Measurements from ENCODE around the gene COL4A2. TPM values are rescaled to one million over a fixed set of nuclear protein-coding genes. Genes with fewer than 3 reads are reported as not detected.
A peak's percentile ranks its signal among the peaks of the same experiment; 100 is the strongest.

The COL4A2 gene
- total RNA-seq, 8 experiments from 2014 or later: 3.5 to 379 (median 30.2) TPM

DNA sequence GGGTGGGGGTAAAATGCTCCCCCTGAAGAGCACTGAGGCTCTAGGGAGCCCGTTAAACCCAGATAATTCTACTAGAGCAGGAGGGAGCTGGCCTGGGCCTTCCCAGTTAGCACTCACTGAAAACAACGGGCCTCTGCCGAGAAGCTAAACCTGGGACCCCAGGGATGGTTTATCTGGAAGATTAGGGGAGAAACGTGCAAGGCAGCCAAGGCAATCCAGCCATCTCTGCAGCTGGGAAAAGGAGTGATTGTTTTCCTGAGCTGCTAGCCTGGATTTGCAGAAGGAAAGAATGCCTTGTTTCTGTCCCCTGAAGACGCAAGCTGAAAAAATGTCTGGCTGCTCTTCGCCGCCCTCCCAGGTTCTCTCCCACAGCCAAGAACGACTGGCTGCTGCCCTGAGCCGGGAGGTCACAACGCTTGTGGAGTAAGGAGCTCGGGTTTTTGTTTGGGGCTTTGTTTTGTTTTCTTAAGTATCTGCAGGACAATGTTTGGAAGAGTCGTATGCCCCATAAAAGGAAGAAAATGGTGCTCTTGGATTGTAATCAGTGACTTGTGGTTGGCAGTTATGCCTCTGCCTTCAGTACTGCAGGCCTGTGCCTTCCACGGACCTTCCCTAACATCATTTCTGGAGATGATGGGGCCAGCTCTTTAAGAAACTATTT is 31.5 kb downstream of the COL4A2 start:
- Histone ChIP-seq H3K4me1 (replicated peaks in 1 of 2) (peaks cover 0 to 8% of the 10 kb centered on the region in 2 donors), H3K27ac (peak overlapping the region in 1 of 2 donors; percentile 30), H3K4me3 (no peak overlapping the region)
- in situ Hi-C loops (cut with MboI; ENCODE audit: low pct_unique_long_range_greater_than_20kb in 2 of 9, low sequenced_read_pairs in 9 of 9, unreplicated experiment in 9 of 9): no loop called here
- peak in 2 of 8 experiments; percentile 32 to 42 for ATAC-seq (replicated peaks in 6 of 8)
- 2 to 57% (median 29%) methylated on average over 1 to 11 of the region's 13 CpGs; no CpG with 5 or more reads in 1 of the 10 experiments for WGBS, 10 experiments

GRCh38 chr13:110339263-110339662 is 32.2 kb downstream of the COL4A2 start:
- 75 to 100% (median 82%) methylated on average over 2 to 5 of the region's 6 CpGs; no CpG with 5 or more reads in 2 of the 10 experiments for WGBS, 10 experiments
- no peak overlapping the region for H3K27ac ChIP-seq
- no peak for ATAC-seq (replicated peaks in 6 of 8)
- H3K4me1 ChIP-seq (replicated peaks in 1 of 2): peaks cover 0 to 8% of the 10 kb centered on the region in 2 donors
- no peak overlapping the region for H3K4me3 ChIP-seq
- in situ Hi-C loops (cut with MboI; ENCODE audit: low pct_unique_long_range_greater_than_20kb in 2 of 9, low sequenced_read_pairs in 9 of 9, unreplicated experiment in 9 of 9): no loop called here

DNA sequence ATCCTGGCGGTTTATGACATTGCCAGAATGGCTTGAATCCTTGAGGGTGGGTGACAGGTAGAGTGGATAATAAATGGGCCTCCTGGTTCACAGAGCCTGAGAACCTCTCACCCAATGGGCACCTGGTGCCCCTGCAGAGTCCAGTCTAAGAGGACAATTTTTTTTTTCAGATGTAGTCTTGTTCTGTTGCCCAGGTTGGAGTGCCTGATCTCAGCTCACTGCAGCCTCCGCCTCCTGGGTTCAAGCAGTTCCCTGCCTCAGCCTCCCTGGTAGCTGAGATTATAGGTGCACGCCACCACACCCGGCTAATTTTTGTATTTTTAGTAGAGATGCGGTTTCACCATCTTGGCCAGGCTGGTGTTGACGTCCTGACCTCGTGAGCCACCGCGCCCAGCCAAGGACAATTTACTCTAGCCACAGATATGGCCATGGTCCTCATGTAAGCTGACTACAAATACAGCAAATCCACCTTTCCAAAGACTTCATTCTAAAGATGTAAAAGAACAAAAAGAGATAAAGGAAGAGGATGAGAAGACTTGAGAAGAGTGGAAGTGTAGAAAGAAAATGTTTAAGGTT is 33.0 kb downstream of the COL4A2 start:
- Histone ChIP-seq H3K4me3 (no peak overlapping the region), H3K4me1 (replicated peaks in 1 of 2) (peaks cover 0 to 8% of the 10 kb centered on the region in 2 donors), H3K27ac (no peak overlapping the region)
- 75 to 100% (median 97%) methylated on average over 1 to 6 of the region's 9 CpGs; no CpG with 5 or more reads in 3 of the 10 experiments for WGBS, 10 experiments
- ATAC-seq (replicated peaks in 6 of 8): no peak
- in situ Hi-C loops (cut with MboI; ENCODE audit: low pct_unique_long_range_greater_than_20kb in 2 of 9, low sequenced_read_pairs in 9 of 9, unreplicated experiment in 9 of 9): no loop called here

DNA sequence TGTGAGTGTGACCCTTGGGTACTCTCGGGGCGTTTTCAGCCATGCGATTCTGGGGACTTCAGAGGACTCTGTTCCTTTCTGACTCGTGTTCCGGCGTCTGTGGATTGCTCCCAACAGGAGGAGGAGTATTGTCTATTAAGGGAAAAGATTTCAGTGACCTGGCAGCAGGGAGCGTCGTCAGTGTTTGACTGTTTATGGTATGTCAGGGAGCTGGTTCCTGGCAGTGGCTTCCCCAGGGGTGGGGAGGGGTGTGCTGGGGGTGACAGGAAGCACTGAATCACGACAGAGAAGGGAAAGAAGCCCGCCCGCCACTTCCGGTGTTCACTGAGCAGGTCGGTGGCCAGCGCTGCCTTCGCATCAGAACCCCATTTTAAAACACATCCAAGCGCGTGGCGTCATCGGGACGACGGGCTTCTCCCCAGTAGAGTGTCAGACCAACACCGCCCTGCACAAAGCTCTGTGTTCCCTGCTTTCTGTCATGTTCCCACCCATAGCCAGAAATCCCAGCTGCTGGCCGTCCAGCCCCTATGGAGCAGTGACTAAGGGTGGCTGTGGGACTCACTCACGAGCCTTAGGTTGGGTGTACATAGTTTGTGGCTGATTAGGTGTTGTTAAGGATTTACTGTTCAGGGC is 33.8 kb downstream of the COL4A2 start:
- Histone ChIP-seq H3K4me1 (replicated peaks in 1 of 2) (peaks cover 0 to 8% of the 10 kb centered on the region in 2 donors), H3K27ac (no peak overlapping the region), H3K4me3 (no peak overlapping the region)
- 22 to 100% (median 77%) methylated on average over 1 to 7 of the region's 24 CpGs; no CpG with 5 or more reads in 2 of the 10 experiments for WGBS, 10 experiments
- ATAC-seq (replicated peaks in 6 of 8): peak in 7 of 8 experiments; percentile 62 to 91 (median 80)
- in situ Hi-C loops (cut with MboI; ENCODE audit: low pct_unique_long_range_greater_than_20kb in 2 of 9, low sequenced_read_pairs in 9 of 9, unreplicated experiment in 9 of 9): no loop called here

- in situ Hi-C loops (cut with MboI; ENCODE audit: low pct_unique_long_range_greater_than_20kb in 2 of 9, low sequenced_read_pairs in 9 of 9, unreplicated experiment in 9 of 9): no loop called here
- H3K4me3 ChIP-seq: no peak overlapping the region
- H3K4me1 ChIP-seq (replicated peaks in 1 of 2): peaks cover 0 to 8% of the 10 kb centered on the region in 2 donors
- no peak overlapping the region for H3K27ac ChIP-seq
- 73 to 94% (median 90%) methylated on average over 3 to 12 of the region's 14 CpGs; no CpG with 5 or more reads in 1 of the 10 experiments for WGBS, 10 experiments
- ATAC-seq (replicated peaks in 6 of 8): peak in 2 of 8 experiments; percentile 5 to 17
Measured at GRCh38 chr13:110341445-110342244, 34.6 kb downstream of the COL4A2 start.

DNA sequence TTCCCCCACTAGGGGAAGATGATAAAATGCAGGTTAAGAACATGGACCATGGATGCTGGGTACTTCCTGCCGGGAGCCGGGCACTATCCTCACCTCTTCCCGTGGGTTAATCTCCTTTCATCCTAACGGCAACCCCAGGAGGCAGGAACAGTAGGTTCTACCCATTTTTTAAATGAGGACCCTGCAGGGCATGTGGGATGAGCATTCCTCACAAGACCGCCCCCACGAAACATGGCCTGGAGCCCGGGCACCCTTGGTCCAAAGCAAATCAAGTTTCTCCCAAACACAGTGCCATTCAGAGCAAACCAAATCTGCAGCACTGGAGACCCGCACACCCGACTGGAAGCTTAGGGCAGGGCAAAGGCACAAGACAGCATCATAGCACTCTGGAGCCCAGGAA is 35.4 kb downstream of the COL4A2 start:
- in situ Hi-C loops (cut with MboI; ENCODE audit: low pct_unique_long_range_greater_than_20kb in 2 of 9, low sequenced_read_pairs in 9 of 9, unreplicated experiment in 9 of 9): no loop called here
- 79 to 100% (median 100%) methylated on average over 1 to 9 of the region's 9 CpGs; no CpG with 5 or more reads in 3 of the 10 experiments for WGBS, 10 experiments
- H3K4me3 ChIP-seq: no peak overlapping the region
- no peak overlapping the region for H3K27ac ChIP-seq
- H3K4me1 ChIP-seq (replicated peaks in 1 of 2): peaks cover 0 to 8% of the 10 kb centered on the region in 2 donors
- ATAC-seq (replicated peaks in 6 of 8): no peak

- H3K4me1 ChIP-seq (replicated peaks in 1 of 2): peaks cover 0 to 6% of the 10 kb centered on the region in 2 donors
- in situ Hi-C loops (cut with MboI; ENCODE audit: low pct_unique_long_range_greater_than_20kb in 2 of 9, low sequenced_read_pairs in 9 of 9, unreplicated experiment in 9 of 9): no loop called here
- H3K4me3 ChIP-seq: no peak overlapping the region
- ATAC-seq (replicated peaks in 6 of 8): no peak
- H3K27ac ChIP-seq: no peak overlapping the region
- WGBS, 10 experiments: 60 to 100% (median 93%) methylated on average over 1 to 14 of the region's 16 CpGs; no CpG with 5 or more reads in 3 of the 10 experiments
Measured at GRCh38 chr13:110343241-110343865, 36.3 kb downstream of the COL4A2 start.

DNA sequence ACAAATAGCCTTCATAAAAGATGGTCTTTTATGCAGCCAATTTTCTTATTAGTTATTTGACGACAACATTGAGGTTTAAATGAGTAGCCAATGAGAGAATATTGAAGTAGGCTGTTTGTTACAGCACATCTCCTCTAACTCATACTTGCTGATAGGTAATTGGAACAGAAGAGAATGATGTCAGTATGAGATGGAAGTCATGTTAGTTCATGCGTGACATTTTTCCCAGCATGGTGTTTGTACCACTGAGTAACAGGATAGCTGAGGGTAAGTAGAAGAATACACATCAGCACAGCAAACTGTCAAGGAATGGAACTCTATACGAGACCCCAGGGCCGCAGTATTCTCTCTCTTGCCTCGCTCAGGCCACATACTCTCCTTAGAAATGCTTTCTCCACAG is 37.2 kb downstream of the COL4A2 start:
- in situ Hi-C loops (cut with MboI; ENCODE audit: low pct_unique_long_range_greater_than_20kb in 2 of 9, low sequenced_read_pairs in 9 of 9, unreplicated experiment in 9 of 9): no loop called here
- Histone ChIP-seq H3K27ac (no peak overlapping the region), H3K4me1 (replicated peaks in 1 of 2) (no peaks in the 10 kb centered on the region), H3K4me3 (no peak overlapping the region)
- ATAC-seq (replicated peaks in 6 of 8): no peak
- 17 to 100% (median 95%) methylated on average over 1 to 5 of the region's 5 CpGs for WGBS, 10 experiments

- in situ Hi-C loops (cut with MboI; ENCODE audit: low pct_unique_long_range_greater_than_20kb in 2 of 9, low sequenced_read_pairs in 9 of 9, unreplicated experiment in 9 of 9): no loop called here
- H3K4me3 ChIP-seq: no peak overlapping the region
- H3K4me1 ChIP-seq (replicated peaks in 1 of 2): no peaks in the 10 kb centered on the region
- no peak for ATAC-seq (replicated peaks in 6 of 8)
- WGBS, 10 experiments: 87 to 100% (median 100%) methylated on average over 1 to 5 of the region's 7 CpGs; no CpG with 5 or more reads in 1 of the 10 experiments
- H3K27ac ChIP-seq: no peak overlapping the region
Measured at GRCh38 chr13:110345266-110345665, 38.2 kb downstream of the COL4A2 start.

DNA sequence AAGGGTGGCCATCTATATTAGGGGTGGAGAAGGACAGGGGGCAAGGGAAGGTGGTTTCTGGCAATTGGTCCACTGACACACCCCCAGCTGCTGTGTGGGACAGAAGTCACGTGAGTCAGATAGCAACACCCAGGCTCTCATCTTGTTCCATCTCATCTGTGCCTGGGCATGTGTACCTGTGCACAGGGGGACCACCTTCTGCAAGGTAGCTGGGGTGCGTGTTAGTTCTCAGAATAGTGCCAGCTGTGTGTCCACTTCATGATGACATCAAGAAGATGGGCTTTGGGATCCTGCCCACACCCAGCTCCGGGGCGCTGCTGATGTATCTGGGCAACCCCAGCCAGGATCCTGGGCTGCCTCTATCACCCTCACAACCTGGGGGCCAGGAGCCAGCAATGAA is 38.6 kb downstream of the COL4A2 start:
- Histone ChIP-seq H3K27ac (no peak overlapping the region), H3K4me3 (no peak overlapping the region), H3K4me1 (replicated peaks in 1 of 2) (no peaks in the 10 kb centered on the region)
- 89 to 100% (median 100%) methylated on average over 1 to 3 of the region's 4 CpGs; no CpG with 5 or more reads in 7 of the 10 experiments for WGBS, 10 experiments
- in situ Hi-C loops (cut with MboI; ENCODE audit: low pct_unique_long_range_greater_than_20kb in 2 of 9, low sequenced_read_pairs in 9 of 9, unreplicated experiment in 9 of 9): no loop called here
- ATAC-seq (replicated peaks in 6 of 8): no peak

- peak in 1 of 8 experiments; percentile 70 for ATAC-seq (replicated peaks in 6 of 8)
- in situ Hi-C loops (cut with MboI; ENCODE audit: low pct_unique_long_range_greater_than_20kb in 2 of 9, low sequenced_read_pairs in 9 of 9, unreplicated experiment in 9 of 9): no loop called here
- no peak overlapping the region for H3K27ac ChIP-seq
- H3K4me1 ChIP-seq (replicated peaks in 1 of 2): no peaks in the 10 kb centered on the region
- no peak overlapping the region for H3K4me3 ChIP-seq
- 84 to 97% (median 97%) methylated on average over 5 to 6 of the region's 17 CpGs; no CpG with 5 or more reads in 7 of the 10 experiments for WGBS, 10 experiments
Measured at GRCh38 chr13:110346661-110347067, 39.6 kb downstream of the COL4A2 start.

DNA sequence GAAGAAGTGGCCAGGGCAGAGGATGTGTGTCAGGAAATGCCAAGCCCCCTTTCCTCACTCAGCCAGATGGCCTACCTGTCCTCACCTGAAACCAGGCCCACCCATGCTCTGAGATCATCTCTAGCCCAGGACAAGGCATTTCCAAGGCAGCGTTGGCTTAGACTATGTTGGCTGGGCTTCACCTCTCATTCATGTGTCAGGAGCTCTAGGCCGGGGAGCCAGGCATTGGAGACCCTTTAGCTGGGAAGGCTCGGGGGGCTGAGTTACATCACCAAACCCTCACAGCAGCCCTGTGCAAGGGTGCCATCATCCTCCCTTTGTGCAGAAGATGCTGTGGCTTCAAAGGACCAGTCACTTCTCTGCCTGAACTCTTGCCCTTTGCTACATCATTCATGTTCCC is 40.0 kb downstream of the COL4A2 start:
- in situ Hi-C loops (cut with MboI; ENCODE audit: low pct_unique_long_range_greater_than_20kb in 2 of 9, low sequenced_read_pairs in 9 of 9, unreplicated experiment in 9 of 9): no loop called here
- no peak overlapping the region for H3K27ac ChIP-seq
- H3K4me1 ChIP-seq (replicated peaks in 1 of 2): no peaks in the 10 kb centered on the region
- no peak overlapping the region for H3K4me3 ChIP-seq
- WGBS, 10 experiments: 90 to 100% (median 95%) methylated on average over 1 to 2 of the region's 3 CpGs; no CpG with 5 or more reads in 6 of the 10 experiments
- ATAC-seq (replicated peaks in 6 of 8): no peak
